Natural killer cell (primary cell): ENCODE results near the gene RPS6KL1. TPM values are rescaled to one million over a fixed set of nuclear protein-coding genes. Genes with fewer than 3 reads are reported as not detected.
"Not testable (repeated sequence)": the region's sequence is repeated elsewhere in the genome, so short reads cannot be mapped to it uniquely, and the experiment has no call there.

ENCODE experiments used
- ATAC-seq, 3 donors: fragments of 150-1000 bp in 2 of 3; fragments of 200-7000 bp in 1 of 3; cut with Tn5 transposase; 1 replicate in 1 of 3; 2 replicates in 2 of 3; pipeline ENCODE4 v1.10.0; 2021; ENCODE audit warnings: mild to moderate bottlenecking in 2 of 3, moderate library complexity in 2 of 3
- DNase-seq, 2 donors: peaks; one replicate each; pipeline versions ENCODE4 v3.0.0 to v3.0.0-alpha.2; 2013 to 2021; ENCODE audit warnings: mixed read lengths in 1 of 2
- H3K27ac ChIP-seq: one replicate; pipeline ENCODE4 v1.5.1; 2013; ENCODE audit warnings: mild to moderate bottlenecking, low read length
- H3K27me3 ChIP-seq: one replicate; pipeline ENCODE4 v1.6.1; 2013; ENCODE audit warnings: low read length; ENCODE audit not compliant: control insufficient read depth, insufficient read depth
- H3K36me3 ChIP-seq: one replicate; pipeline ENCODE4 v1.6.1; 2013; ENCODE audit warnings: low read length; ENCODE audit not compliant: control insufficient read depth, insufficient read depth
- H3K4me1 ChIP-seq: one replicate; pipeline ENCODE4 v1.6.1; 2013; ENCODE audit warnings: low read length; ENCODE audit not compliant: control insufficient read depth, insufficient read depth
- H3K4me3 ChIP-seq: one replicate; pipeline ENCODE4 v1.5.1; 2013; ENCODE audit warnings: low read length
- H3K9me3 ChIP-seq: one replicate; pipeline ENCODE4 v1.6.1; 2013; ENCODE audit warnings: low read length; ENCODE audit not compliant: control insufficient read depth, insufficient read depth
- H3K27ac Mint-ChIP-seq, 2 donors: one replicate each; pipeline ENCODE4 v1.8.0; 2022; ENCODE audit warnings: mild to moderate bottlenecking in 2 of 2, mixed read lengths in 2 of 2, moderate library complexity in 1 of 2
- H3K27me3 Mint-ChIP-seq, 2 donors: one replicate each; pipeline ENCODE4 v1.8.0; 2022; ENCODE audit warnings: low read depth in 2 of 2, mixed read lengths in 2 of 2
- H3K36me3 Mint-ChIP-seq: one replicate; pipeline ENCODE4 v1.8.0; 2022; ENCODE audit warnings: mixed read lengths
- H3K4me1 Mint-ChIP-seq, 2 donors: one replicate each; pipeline ENCODE4 v1.8.0; 2022; ENCODE audit warnings: mixed read lengths in 2 of 2
- H3K4me3 Mint-ChIP-seq: one replicate; pipeline ENCODE4 v1.8.0; 2022; ENCODE audit warnings: mild to moderate bottlenecking, moderate library complexity, mixed read lengths
- H3K9me3 Mint-ChIP-seq, 2 donors: one replicate each; pipeline ENCODE4 v1.8.0; 2022; ENCODE audit warnings: mixed read lengths in 2 of 2
- WGBS: methylation state at CpG from one replicate; pipeline ENCODE4 v1.1.7; 2013; ENCODE audit warnings: missing lambda C conversion rate; ENCODE audit not compliant: insufficient coverage; 5-methylcytosine and 5-hydroxymethylcytosine counted together
- intact Hi-C: fragments of 100-400 bp; cut with micrococcal nuclease; formaldehyde crosslinking; loops from one replicate; pipeline ENCODE4 v1.14.2; 2022
- total RNA-seq, 4 donors: library from RNA; stranded (reverse); fragments of 120-200 nt in 1 of 4; gene quantifications; one replicate each; pipeline versions ENCODE4 v1.2.3 to v1.2.4, GENCODE V29; 2013 to 2022
- TF ChIP-seq, protein P1 (sequence below): fragments of 200-600 bp; IDR thresholded peaks from one replicate; pipeline ENCODE4 v1.8.0; 2022; ENCODE audit warnings: antibody characterized with exemption

Gene RPS6KL1
- total RNA-seq, 3 donors from 2014 or later (not counting 1 experiment from before 2014, with no cell fraction given) = 1.9 to 7.9 (median 2.9) TPM

DNA sequence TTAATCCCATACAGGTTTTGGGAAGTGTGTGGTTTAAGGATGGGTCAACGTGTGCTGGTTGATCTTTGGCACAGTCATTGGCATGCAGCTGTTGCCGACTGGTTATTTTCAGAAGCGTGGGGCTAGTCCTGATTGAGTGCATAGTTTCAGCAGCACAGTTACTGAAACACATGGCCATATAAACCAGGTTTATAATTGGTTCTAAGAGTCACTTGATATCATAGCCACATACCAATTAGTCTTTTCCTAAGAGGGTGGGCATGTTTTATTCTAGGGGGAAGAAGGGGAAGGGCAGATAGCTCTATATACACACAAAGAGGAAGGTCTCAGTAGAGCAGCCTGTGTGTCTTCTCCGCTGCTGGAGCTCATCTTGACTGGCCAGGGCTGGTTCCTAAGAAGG lies 11.0 kb upstream of the RPS6KL1 start:
- Mint-ChIP-seq H3K9me3 (no peaks in the 10 kb centered on the region), H3K27ac (no peak overlapping the region), H3K4me3 (no peak overlapping the region), H3K36me3 (no peaks in the 10 kb centered on the region), H3K4me1 (no peaks in the 10 kb centered on the region), H3K27me3 (peaks cover 0 to 6% of the 10 kb centered on the region in 2 donors)
- H3K27me3 ChIP-seq = no peaks in the 10 kb centered on the region
- WGBS = 67% methylated on average over 4 of the region's 4 CpGs
- H3K27ac ChIP-seq = no peak overlapping the region
- ATAC-seq = no peak
- no peaks in the 10 kb centered on the region for H3K36me3 ChIP-seq
- TF ChIP-seq, protein P1, sequence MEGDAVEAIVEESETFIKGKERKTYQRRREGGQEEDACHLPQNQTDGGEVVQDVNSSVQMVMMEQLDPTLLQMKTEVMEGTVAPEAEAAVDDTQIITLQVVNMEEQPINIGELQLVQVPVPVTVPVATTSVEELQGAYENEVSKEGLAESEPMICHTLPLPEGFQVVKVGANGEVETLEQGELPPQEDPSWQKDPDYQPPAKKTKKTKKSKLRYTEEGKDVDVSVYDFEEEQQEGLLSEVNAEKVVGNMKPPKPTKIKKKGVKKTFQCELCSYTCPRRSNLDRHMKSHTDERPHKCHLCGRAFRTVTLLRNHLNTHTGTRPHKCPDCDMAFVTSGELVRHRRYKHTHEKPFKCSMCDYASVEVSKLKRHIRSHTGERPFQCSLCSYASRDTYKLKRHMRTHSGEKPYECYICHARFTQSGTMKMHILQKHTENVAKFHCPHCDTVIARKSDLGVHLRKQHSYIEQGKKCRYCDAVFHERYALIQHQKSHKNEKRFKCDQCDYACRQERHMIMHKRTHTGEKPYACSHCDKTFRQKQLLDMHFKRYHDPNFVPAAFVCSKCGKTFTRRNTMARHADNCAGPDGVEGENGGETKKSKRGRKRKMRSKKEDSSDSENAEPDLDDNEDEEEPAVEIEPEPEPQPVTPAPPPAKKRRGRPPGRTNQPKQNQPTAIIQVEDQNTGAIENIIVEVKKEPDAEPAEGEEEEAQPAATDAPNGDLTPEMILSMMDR = no peak
- intact Hi-C loops = no loop called here
- H3K4me3 ChIP-seq = no peak overlapping the region
- H3K4me1 ChIP-seq = peaks cover 4% of the 10 kb centered on the region
- H3K9me3 ChIP-seq = no peaks in the 10 kb centered on the region
- no peak for DNase-seq

DNA sequence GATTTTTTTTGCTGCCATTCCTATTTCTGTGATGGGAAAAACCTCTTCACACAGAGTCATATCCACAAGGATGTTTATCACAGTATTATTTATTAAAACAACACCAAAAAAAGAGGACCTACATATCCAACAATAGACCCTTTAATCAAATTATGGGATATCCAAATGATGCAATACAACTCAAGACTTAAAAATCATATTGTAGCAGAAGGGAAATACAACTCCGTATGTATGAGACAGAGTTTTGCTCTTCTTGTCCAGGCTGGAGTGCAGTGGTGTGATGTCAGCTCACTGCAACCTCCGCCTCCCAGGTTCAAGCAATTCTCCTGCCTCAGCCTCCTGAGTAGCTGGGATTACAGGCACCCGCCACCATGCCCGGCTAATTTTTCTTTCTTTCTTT lies 9.9 kb upstream of the RPS6KL1 start:
- H3K4me3 Mint-ChIP-seq, H3K4me1 ChIP-seq, H3K9me3 ChIP-seq, H3K27me3 ChIP-seq, H3K27me3 Mint-ChIP-seq, H3K36me3 ChIP-seq, H3K9me3 Mint-ChIP-seq, H3K36me3 Mint-ChIP-seq, H3K27ac Mint-ChIP-seq, H3K4me3 ChIP-seq, DNase-seq, ATAC-seq, H3K4me1 Mint-ChIP-seq, H3K27ac ChIP-seq, intact Hi-C loops: not testable (repeated sequence)
- 86% methylated on average over 2 of the region's 4 CpGs for WGBS

DNA sequence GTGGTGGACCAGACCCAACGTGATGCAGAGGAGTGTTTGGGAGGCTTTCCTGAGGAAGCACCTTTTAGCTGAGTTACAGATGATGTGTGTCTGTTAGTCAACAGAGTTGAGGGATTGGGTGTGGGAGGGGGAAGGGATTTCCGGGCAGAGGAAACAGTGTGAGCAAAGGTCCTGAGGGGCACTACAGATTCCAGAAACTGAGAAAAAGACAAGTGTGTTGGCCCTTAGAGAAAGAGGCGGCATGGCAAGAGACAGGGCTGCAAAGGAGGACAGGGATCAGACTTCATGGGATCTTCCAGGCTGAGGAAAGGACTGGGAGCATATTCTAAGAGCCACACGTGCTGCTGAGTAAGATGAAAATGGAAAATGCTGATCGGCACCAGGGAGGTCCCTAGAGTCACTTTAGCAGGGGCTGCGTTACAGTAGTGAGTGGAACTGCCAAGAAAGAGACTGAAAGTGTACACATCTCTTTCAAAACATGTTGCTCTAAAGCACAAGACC lies 9.4 kb upstream of the RPS6KL1 start:
- peaks cover 4% of the 10 kb centered on the region for H3K4me1 ChIP-seq
- Mint-ChIP-seq H3K9me3 (no peaks in the 10 kb centered on the region), H3K27ac (no peak overlapping the region), H3K27me3 (peaks cover 1 to 6% of the 10 kb centered on the region in 2 donors), H3K36me3 (no peaks in the 10 kb centered on the region), H3K4me1 (no peaks in the 10 kb centered on the region), H3K4me3 (no peak overlapping the region)
- intact Hi-C loops = no loop called here
- TF ChIP-seq, protein P1 = no peak
- ATAC-seq = no peak
- no peak overlapping the region for H3K27ac ChIP-seq
- no peaks in the 10 kb centered on the region for H3K27me3 ChIP-seq
- no peaks in the 10 kb centered on the region for H3K9me3 ChIP-seq
- no peak overlapping the region for H3K4me3 ChIP-seq
- no peak for DNase-seq
- no peaks in the 10 kb centered on the region for H3K36me3 ChIP-seq
- 31% methylated on average over 6 of the region's 6 CpGs for WGBS

DNA sequence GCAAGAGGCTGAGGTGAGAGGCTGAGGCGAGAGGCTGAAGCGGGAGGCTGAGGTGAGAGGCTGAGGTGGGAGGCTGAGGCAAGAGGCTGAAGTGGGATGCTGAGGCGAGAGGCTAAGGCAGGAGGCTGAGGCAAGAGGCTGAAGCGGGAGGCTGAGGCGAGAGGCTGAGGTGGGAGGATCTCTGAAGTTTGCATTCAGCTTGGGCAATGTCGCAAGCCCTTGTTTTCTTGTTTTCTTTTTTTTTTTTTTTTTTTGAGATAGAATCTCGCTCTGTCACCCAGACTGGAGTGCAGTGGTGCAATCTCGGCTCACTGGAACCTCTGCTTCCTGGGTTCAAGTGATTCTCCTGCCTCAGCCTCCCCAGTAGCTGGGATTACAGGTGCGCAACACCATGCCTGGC lies 8.7 kb upstream of the RPS6KL1 start:
- H3K27ac Mint-ChIP-seq, H3K36me3 Mint-ChIP-seq, DNase-seq, H3K9me3 ChIP-seq, H3K4me1 ChIP-seq, H3K4me1 Mint-ChIP-seq, H3K9me3 Mint-ChIP-seq, ATAC-seq, H3K27me3 ChIP-seq, H3K27ac ChIP-seq, H3K36me3 ChIP-seq, H3K4me3 Mint-ChIP-seq, intact Hi-C loops, H3K27me3 Mint-ChIP-seq, H3K4me3 ChIP-seq: not testable (repeated sequence)
- WGBS = 89% methylated on average over 9 of the region's 9 CpGs
